ENCODE data around the gene CEP63.
"Not testable (repeated sequence)": the region's sequence is repeated elsewhere in the genome, so short reads cannot be mapped to it uniquely, and the experiment has no call there.

The CEP63 gene

DNA sequence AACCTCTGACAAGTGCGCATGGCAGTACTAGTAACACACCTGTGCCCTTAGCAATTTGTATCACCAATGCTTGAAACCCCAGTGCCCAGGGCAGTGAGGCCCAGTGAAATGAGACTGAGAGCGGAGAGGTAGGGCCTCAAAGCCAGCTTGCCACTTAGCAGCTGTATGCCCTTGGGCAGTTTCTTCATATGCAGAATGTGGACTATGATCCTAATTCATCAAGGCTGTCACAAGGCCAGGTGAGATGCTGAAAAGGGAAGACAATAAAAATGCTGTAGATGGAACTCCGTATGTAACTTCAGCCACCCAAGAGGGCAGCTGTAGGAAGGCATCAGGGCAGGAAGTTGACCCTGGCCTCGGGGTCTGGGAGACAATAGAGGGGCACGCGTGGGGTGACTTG is 90.6 kb downstream of the CEP63 start:
- DNase-seq (ENCODE audit: low read depth, low spot score), result no peak

DNA sequence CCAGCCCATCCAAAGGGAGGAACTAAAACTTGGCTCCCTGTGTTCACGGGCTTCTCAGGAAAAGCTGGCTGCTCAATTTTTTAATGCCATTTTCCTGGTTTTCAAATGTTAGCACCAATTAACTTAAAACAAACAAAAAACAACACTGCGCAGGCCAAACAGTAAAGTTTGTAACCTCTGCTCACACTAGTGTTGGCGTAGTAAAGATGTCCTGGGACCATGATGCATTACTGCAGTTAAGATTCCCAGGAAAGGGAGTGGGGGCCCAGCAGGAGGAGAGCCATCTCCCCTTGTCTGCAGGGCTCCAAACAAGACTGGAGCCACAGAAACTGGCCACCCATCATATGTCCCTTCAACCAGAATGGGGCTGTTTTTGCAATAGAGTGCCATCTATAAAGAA is 91.0 kb downstream of the CEP63 start:
- DNase-seq (ENCODE audit: low read depth, low spot score), result no peak

GRCh38 chr3:134579141-134579665 is 93.3 kb downstream of the CEP63 start:
- no peak for DNase-seq (ENCODE audit: low read depth, low spot score)

GRCh38 chr3:134590766-134591165 is 104.9 kb downstream of the CEP63 start:
- DNase-seq (ENCODE audit: low read depth, low spot score), result no peak

GRCh38 chr3:134592806-134593205 is 106.9 kb downstream of the CEP63 start:
- DNase-seq (ENCODE audit: low read depth, low spot score), result no peak

GRCh38 chr3:134594331-134594741 is 108.5 kb downstream of the CEP63 start:
- DNase-seq (ENCODE audit: low read depth, low spot score), result no peak

DNA sequence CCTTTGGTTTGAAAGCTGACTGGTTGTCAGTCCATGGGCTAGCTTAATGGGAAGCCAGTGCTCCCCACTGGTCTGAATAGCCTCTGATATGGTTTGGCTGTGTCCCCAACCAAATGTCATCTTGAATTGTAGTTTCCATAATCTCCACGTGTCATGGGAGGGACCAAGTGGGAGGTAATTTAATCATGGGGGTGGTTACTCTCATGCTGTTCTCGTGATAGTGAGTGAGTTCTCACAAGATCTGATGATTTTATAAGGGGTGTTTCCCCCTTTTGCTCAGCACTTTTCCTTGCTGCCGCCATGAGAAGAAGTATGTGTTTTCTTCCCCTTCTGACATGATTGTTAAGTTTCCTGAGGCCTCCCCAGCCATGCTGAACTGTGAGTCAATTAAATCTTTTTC is 109.1 kb downstream of the CEP63 start:
- DNase-seq (ENCODE audit: low read depth, low spot score), result not testable (repeated sequence)

GRCh38 chr3:134597390-134597970 is 111.6 kb downstream of the CEP63 start:
- no peak for DNase-seq (ENCODE audit: low read depth, low spot score)

- no peak for DNase-seq (ENCODE audit: low read depth, low spot score)
Observed at GRCh38 chr3:134598763-134599545, 113.1 kb downstream of the CEP63 start.

- DNase-seq (ENCODE audit: low read depth, low spot score), result peak; percentile 33
Observed at GRCh38 chr3:134600206-134600605, 114.3 kb downstream of the CEP63 start.

GRCh38 chr3:134600685-134601463 is 115.0 kb downstream of the CEP63 start:
- peak; percentile 89 for DNase-seq (ENCODE audit: low read depth, low spot score)

DNA sequence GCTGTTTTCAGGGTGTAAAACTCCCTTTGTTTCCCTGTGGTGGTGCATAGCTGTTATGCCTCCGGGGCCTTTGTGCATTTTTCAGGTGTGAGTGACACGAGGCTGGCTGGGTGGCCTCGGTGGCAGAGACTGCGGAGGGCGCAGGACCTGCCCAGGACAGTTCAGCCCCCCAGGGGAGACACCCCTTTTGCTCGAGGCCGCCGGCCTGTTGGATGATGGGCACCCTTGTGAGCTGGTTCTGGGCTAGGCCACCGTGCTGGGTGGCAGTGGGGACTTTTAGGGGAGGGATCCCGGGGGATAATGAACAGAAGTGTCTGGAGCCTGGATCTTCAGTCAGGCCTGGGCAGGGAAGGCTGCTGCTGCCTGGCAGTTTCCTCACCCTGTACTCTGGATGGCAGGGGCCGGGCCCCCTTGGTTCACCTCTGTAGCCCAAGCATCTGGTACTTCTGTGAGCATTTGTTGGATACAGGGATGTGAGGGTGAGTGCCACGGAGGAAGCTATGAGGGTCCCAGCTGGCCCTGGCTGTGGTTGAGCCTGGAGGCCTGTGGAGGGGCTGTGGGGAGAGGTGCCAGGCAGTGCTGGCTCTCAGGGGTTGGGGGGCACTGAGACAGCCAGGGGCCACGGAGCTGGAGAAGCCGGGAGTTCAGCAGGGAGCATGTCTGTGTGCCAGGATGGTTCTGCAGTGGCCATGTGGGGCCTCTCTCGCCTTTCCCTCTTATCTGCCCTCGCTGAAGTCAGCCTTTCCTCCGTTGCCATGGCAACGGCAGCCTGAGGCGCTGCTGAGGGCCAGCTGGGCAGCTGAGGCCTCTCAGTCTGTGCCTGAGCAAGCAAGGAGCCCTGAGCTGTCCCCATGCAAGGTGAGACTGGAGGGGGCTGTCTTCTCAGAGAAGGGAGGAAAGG is 115.9 kb downstream of the CEP63 start:
- DNase-seq (ENCODE audit: low read depth, low spot score), result peak; percentile 82

DNA sequence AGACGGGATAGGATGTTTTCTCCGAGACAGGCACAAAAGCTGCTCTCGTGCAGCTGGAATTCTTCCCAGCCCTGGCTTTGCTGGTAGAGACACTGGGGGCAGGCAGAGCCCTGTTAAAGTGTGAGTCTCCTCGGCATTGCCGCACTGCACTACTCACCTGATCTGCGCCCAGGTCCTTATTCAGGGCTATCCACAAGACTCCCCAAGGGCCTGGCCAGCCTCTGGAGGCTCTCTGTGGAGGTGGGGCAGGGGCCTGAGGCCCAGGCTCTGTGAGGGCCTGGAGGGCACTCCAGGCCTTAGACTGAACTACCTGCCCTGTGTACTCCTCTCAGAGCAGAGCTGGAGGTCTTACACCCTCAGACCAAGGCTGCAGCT is 116.6 kb downstream of the CEP63 start:
- DNase-seq (ENCODE audit: low read depth, low spot score), result no peak

DNA sequence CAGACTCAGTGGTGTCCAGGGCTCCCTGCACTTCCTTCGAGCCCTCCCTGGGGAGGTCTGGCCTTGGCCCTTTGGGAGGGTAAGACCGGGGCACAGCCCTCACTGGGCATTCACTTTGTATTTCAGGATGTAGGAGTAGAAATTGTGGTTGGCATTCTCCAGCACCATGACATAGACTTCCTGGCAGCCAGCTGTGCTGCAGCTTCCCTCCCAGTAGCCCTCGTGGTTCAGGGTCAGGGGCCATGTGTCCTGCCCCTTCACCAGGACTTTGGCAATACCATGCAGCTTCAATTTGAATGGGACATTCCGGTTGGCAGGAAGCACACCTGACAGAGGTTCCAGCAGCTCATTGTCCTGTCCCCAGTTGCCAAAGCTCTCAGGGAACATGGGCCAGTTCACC is 117.6 kb downstream of the CEP63 start:
- DNase-seq (ENCODE audit: low read depth, low spot score), result no peak

- no peak for DNase-seq (ENCODE audit: low read depth, low spot score)
Observed at GRCh38 chr3:134603956-134604355, 118.1 kb downstream of the CEP63 start.

DNA sequence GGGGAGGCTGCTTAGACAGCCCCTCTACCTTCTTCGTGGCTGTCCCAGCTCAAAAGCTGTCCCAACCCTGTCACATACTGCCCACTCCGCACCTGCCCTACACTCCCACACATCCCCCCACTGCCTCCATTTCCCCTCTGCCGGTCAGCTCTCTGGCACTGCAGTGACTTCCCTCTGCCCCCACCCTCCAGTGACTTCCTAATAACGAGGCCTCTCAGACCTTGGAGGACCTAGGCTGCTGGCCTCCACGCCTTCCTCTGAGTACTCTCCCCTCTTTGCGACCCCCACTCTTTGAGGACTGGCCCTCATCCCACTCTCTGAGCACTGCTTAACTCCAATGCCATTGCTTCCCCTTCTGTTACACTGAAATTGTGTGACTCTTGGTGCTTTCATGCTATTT is 119.7 kb downstream of the CEP63 start:
- DNase-seq (ENCODE audit: low read depth, low spot score), result no peak

- no peak for DNase-seq (ENCODE audit: low read depth, low spot score)
Observed at GRCh38 chr3:134606033-134607025, 120.5 kb downstream of the CEP63 start.

DNA sequence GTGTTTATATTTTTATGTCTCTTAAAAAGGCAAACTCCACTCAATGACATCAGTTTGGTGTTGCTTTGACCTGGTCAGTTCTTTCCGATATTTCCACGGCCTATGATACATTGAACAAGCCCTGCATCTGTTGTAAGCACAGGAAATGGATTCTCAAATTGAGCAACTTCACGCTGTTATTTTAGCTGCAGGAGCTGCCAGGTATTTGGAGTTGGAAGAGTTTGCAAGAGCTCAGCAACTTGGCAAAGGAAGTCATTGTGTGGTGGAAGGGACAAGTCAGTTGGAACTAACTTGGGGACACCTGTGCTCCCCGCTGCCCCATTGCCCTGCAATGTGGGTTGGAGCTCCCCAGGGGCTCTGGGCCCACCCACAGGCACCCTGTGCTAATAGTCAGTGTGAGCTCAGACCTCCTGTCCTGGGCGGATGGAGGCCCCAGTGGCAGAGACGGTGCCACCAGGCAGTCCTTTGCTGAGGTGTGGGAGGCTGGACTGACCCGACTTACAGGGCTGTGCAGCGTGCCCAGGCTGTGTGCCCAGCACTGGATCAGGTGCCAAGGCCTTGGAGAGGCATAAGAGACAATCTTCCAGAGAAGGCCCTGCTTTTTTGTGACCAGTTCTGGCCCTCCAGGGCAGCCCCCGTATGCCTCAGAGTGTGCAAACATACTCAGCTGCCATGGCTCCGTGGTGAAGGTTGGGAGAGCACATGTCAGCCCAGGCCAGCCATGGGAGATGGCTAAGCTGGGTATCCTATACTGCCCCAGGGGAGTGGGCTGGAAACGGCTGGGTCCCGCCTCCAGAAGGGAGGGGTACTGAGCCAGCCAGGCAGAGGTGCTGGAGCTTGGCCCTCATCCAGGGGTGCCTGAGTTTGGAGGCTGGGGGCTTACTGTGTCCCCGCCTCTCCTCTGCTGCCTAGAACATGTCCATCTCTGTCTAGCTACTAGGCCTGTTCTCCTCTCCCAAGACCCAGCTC is 121.5 kb downstream of the CEP63 start:
- DNase-seq (ENCODE audit: low read depth, low spot score), result no peak

Measured in astrocyte of the hippocampus (primary cell).